ENCODE results near the gene FLVCR1.

FLVCR1 gene

GRCh38 chr1:212915245-212916091 lies 57.4 kb downstream of the FLVCR1 start:
- DNase-seq (ENCODE audit: low read depth): no peak

GRCh38 chr1:212916481-212917133 lies 58.5 kb downstream of the FLVCR1 start:
- DNase-seq (ENCODE audit: low read depth): no peak

GRCh38 chr1:212917134-212917485 lies 59.0 kb downstream of the FLVCR1 start:
- DNase-seq (ENCODE audit: low read depth): no peak

- no peak for DNase-seq (ENCODE audit: low read depth)
These were observed 59.8 kb downstream of the FLVCR1 start for GRCh38 chr1:212917858-212918257.

- DNase-seq (ENCODE audit: low read depth): no peak
These were observed 60.7 kb downstream of the FLVCR1 start for GRCh38 chr1:212918824-212919223.

GRCh38 chr1:212920246-212920645 lies 62.2 kb downstream of the FLVCR1 start:
- no peak for DNase-seq (ENCODE audit: low read depth)

GRCh38 chr1:212920896-212921295 lies 62.8 kb downstream of the FLVCR1 start:
- DNase-seq (ENCODE audit: low read depth): no peak

- no peak for DNase-seq (ENCODE audit: low read depth)
These were observed 63.9 kb downstream of the FLVCR1 start for GRCh38 chr1:212922016-212922415.

- DNase-seq (ENCODE audit: low read depth): no peak
These were observed 68.3 kb downstream of the FLVCR1 start for GRCh38 chr1:212926372-212926771.

- no peak for DNase-seq (ENCODE audit: low read depth)
These were observed 70.5 kb downstream of the FLVCR1 start for GRCh38 chr1:212928323-212929291.

- no peak for DNase-seq (ENCODE audit: low read depth)
These were observed 73.1 kb downstream of the FLVCR1 start for GRCh38 chr1:212930986-212931678.

GRCh38 chr1:212933815-212934471 lies 75.9 kb downstream of the FLVCR1 start:
- DNase-seq (ENCODE audit: low read depth): no peak

- no peak for DNase-seq (ENCODE audit: low read depth)
These were observed 77.4 kb downstream of the FLVCR1 start for GRCh38 chr1:212935387-212935981.

GRCh38 chr1:212937034-212937433 lies 79.0 kb downstream of the FLVCR1 start:
- DNase-seq (ENCODE audit: low read depth): no peak

GRCh38 chr1:212938846-212939245 lies 80.8 kb downstream of the FLVCR1 start:
- DNase-seq (ENCODE audit: low read depth): no peak

GRCh38 chr1:212941452-212941851 lies 83.4 kb downstream of the FLVCR1 start:
- no peak for DNase-seq (ENCODE audit: low read depth)

GRCh38 chr1:212942679-212943392 lies 84.8 kb downstream of the FLVCR1 start:
- DNase-seq (ENCODE audit: low read depth): no peak

GRCh38 chr1:212943393-212943710 lies 85.3 kb downstream of the FLVCR1 start:
- no peak for DNase-seq (ENCODE audit: low read depth)

GRCh38 chr1:212944229-212944901 lies 86.3 kb downstream of the FLVCR1 start:
- DNase-seq (ENCODE audit: low read depth): no peak

- DNase-seq (ENCODE audit: low read depth): no peak
These were observed 87.0 kb downstream of the FLVCR1 start for GRCh38 chr1:212945056-212945455.

All from T follicular helper cell (primary cell).